RWPE2 (cell line): ENCODE measurements around the gene AHCYL2.

ENCODE experiments used
- ATAC-seq: fragments of 200-7000 bp; cut with Tn5 transposase; 3 replicates; pipeline ENCODE4 v1.9.1; 2021; ENCODE audit warnings: low read depth
- DNase-seq: peaks from one replicate; pipeline ENCODE4 v3.0.0-alpha.2; 2020; ENCODE audit warnings: low spot score
- H3K27ac ChIP-seq: fragments of 450-650 bp; 2 replicates; pipeline ENCODE4 v1.5.1; 2017; ENCODE audit warnings: mild to moderate bottlenecking; ENCODE audit not compliant: poor library complexity, severe bottlenecking
- H3K27me3 ChIP-seq: fragments of 250-450 bp; sonication (Bioruptor Pico); 2 replicates; pipeline ENCODE4 v1.5.1; 2021; ENCODE audit warnings: mild to moderate bottlenecking, moderate library complexity; ENCODE audit not compliant: insufficient read depth, poor library complexity, severe bottlenecking
- H3K36me3 ChIP-seq: fragments of 250-450 bp; sonication (Bioruptor Pico); 2 replicates; pipeline ENCODE4 v1.5.1; 2020; ENCODE audit warnings: low read depth, mild to moderate bottlenecking, moderate library complexity
- H3K4me1 ChIP-seq: fragments of 250-450 bp; sonication (Bioruptor Pico); 2 replicates; pipeline ENCODE4 v1.5.1; 2021; ENCODE audit warnings: mild to moderate bottlenecking, moderate library complexity; ENCODE audit not compliant: insufficient read depth, poor library complexity, severe bottlenecking
- H3K4me3 ChIP-seq: fragments of 250-450 bp; sonication (Bioruptor Pico); 2 replicates; pipeline ENCODE4 v1.5.1; 2021; ENCODE audit warnings: mild to moderate bottlenecking, moderate library complexity; ENCODE audit not compliant: severe bottlenecking
- H3K9me3 ChIP-seq: fragments of 250-450 bp; sonication (Bioruptor Pico); 2 replicates; pipeline ENCODE4 v1.5.1; 2021; ENCODE audit warnings: mild to moderate bottlenecking, moderate library complexity; ENCODE audit not compliant: severe bottlenecking
- CTCF ChIP-seq: fragments of 450-650 bp; IDR thresholded peaks from one replicate; pipeline ENCODE4 v1.5.1; 2017; ENCODE audit warnings: mild to moderate bottlenecking, moderate library complexity; ENCODE audit not compliant: poor library complexity, severe bottlenecking

AHCYL2 gene

GRCh38 chr7:129209067-129209926, 15.5 kb upstream of the AHCYL2 start:
- Histone ChIP-seq H3K27me3 (no peaks in the 10 kb centered on the region), H3K4me1 (no peaks in the 10 kb centered on the region), H3K27ac (no peak overlapping the region), H3K4me3 (no peak overlapping the region), H3K36me3 (no peaks in the 10 kb centered on the region), H3K9me3 (no peaks in the 10 kb centered on the region)
- ATAC-seq = no peak
- no peak for TF ChIP-seq CTCF
- no peak for DNase-seq

- no peak overlapping the region for H3K27ac ChIP-seq
- peak; percentile 88 for TF ChIP-seq CTCF
- ATAC-seq = peak; percentile 81
- no peaks in the 10 kb centered on the region for H3K9me3 ChIP-seq
- no peak for DNase-seq
- no peaks in the 10 kb centered on the region for H3K36me3 ChIP-seq
- H3K4me1 ChIP-seq = no peaks in the 10 kb centered on the region
- no peaks in the 10 kb centered on the region for H3K27me3 ChIP-seq
- H3K4me3 ChIP-seq = no peak overlapping the region
Measured at GRCh38 chr7:129210256-129210988, 14.4 kb upstream of the AHCYL2 start.

GRCh38 chr7:129210989-129211312, 13.9 kb upstream of the AHCYL2 start:
- Histone ChIP-seq H3K27ac (no peak overlapping the region), H3K36me3 (no peaks in the 10 kb centered on the region), H3K4me1 (no peaks in the 10 kb centered on the region), H3K4me3 (no peak overlapping the region), H3K27me3 (no peaks in the 10 kb centered on the region), H3K9me3 (no peaks in the 10 kb centered on the region)
- no peak for TF ChIP-seq CTCF
- DNase-seq (no peak), ATAC-seq (no peak)

- Histone ChIP-seq H3K36me3 (no peaks in the 10 kb centered on the region), H3K27ac (no peak overlapping the region), H3K4me3 (no peak overlapping the region), H3K9me3 (no peaks in the 10 kb centered on the region), H3K27me3 (no peaks in the 10 kb centered on the region), H3K4me1 (no peaks in the 10 kb centered on the region)
- ATAC-seq (no peak), DNase-seq (no peak)
- TF ChIP-seq CTCF = no peak
Measured at GRCh38 chr7:129212126-129212525, 12.7 kb upstream of the AHCYL2 start.

GRCh38 chr7:129212596-129212995, 12.2 kb upstream of the AHCYL2 start:
- H3K27me3 ChIP-seq = no peaks in the 10 kb centered on the region
- H3K27ac ChIP-seq = no peak overlapping the region
- TF ChIP-seq CTCF = no peak
- ATAC-seq = no peak
- H3K4me3 ChIP-seq = no peak overlapping the region
- no peaks in the 10 kb centered on the region for H3K4me1 ChIP-seq
- H3K9me3 ChIP-seq = no peaks in the 10 kb centered on the region
- H3K36me3 ChIP-seq = no peaks in the 10 kb centered on the region
- no peak for DNase-seq
